GM19240 (cell line): Measurements from ENCODE around the gene UNC119.

Experiments
- DNase-seq: peaks from one replicate; pipeline ENCODE4 v3.0.0; 2011; ENCODE audit warnings: low spot score; ENCODE audit not compliant: insufficient read length

The UNC119 gene

GRCh38 chr17:28544402-28545140 is 7.9 kb downstream of the UNC119 start:
- no peak for DNase-seq

DNA sequence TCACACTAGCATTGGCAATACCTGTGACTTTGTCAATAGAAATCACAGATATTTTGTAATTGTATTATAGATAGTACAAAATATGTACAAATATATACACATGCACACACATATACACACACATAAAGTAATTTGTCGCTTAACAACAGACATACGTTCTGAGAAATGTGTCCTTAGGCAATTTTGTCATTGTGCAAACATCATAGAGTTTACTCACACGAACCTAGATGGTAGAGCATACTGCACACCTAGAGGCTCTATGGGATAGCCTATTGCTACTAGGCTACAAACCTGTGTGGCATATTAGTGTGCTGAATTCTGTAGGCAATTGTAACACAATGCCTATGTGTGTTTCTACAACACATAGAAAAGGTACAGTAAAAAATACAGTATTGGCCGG is 11.0 kb downstream of the UNC119 start:
- DNase-seq = no peak

DNA sequence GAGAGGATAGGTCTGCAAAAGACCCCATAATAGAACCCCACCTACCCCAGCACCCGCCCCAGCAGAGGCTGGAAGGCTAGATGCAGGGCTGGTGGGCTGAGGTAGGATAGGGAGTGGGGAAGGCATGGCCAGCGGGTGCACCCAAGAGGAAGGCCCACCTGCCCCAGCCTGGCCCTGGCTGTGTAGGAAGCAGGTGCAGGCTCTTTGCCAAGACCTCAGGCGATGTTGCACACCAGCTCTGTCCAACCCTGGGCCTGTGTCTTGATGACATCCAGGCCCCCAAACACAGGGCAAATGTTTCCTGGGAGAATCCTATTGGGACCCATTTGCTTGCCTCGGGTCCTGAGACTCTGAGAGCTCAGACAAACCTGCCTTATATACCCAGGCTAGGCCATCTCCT is 12.2 kb downstream of the UNC119 start:
- DNase-seq = no peak

GRCh38 chr17:28538296-28538895 is 14.0 kb downstream of the UNC119 start:
- no peak for DNase-seq

GRCh38 chr17:28537219-28537610 is 15.2 kb downstream of the UNC119 start:
- DNase-seq = no peak

DNA sequence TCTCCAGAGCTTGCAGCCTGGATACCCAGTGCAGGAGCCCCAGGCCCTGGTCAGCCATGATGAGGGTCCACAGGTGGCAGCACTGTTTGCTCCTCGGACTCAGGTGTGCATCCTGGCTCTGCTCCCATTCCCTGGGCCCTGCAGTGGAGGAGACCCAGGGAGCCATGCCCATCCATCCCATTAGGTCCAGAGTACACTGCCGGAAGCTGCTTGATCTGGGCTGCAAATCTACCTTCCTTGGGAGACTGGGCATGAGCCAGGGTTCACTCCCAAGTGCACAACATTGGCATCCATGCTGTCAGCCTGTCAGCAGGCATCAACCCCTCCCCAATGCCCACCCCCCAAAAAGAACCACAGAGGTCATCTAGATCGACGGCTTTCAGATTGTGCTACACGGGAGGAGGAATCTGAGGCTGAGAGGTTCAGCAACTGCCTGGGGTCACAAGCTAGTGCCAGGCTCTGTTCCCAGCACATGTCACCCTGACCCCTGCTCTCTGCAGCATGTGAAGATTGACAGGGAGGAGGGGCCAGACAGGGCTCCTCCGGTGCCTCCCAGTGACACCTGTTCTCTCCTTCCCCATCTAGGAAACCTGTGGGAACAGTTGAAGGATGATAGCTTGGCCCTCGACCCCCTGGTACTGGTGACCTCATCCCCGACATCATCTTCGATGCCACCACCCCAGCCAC is 15.7 kb downstream of the UNC119 start:
- DNase-seq = no peak

DNA sequence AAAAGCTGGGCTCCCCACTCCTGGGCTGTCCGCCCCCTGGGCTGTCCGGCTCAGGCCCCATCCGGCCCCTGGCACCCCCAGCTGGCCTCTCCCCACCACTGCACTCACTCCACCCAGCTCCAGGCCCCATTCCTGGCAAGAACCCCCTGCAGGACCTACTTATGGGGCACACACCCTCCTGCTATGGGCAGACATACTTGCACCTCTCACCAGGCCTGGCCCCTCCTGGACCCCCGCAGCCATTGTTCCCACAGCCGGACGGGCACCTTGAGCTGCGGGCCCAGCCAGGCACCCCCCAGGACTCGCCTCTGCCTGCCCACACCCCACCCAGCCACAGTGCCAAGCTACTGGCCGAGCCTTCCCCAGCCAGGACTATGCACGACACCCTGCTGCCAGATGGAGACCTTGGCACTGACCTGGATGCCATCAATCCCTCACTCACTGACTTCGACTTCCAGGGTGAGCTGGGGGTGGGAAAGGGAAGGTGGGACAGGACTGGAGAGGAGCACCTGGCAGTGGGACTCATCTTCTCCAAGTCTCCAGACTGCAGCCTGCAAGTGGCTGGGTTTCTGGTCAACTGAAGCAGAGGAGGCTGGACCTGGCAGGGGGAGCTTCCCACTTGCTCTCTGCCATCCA is 17.6 kb downstream of the UNC119 start:
- DNase-seq = no peak

GRCh38 chr17:28533091-28533807 is 19.2 kb downstream of the UNC119 start:
- DNase-seq = no peak

- DNase-seq = no peak
Observed at GRCh38 chr17:28532050-28532960, 20.1 kb downstream of the UNC119 start.

DNA sequence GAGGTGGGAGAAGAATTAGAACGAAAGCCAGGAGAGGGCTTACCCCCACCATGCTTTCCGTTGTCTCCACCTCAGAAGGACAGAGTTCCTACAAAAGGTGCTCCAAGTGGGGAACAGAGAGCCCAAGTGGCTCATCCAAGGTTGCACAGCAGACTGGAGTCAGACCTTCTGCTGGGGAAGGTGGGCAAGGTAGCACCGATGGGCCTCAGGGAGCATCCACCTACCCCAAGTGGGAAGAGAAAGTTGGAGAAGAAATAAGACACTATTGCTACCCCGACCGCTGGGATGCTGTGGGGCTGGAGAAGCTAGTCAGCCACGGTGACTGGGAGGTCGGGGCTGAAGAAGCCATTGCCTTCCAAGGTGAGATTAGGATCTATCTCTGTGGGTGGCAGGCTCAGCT is 21.5 kb downstream of the UNC119 start:
- no peak for DNase-seq

GRCh38 chr17:28530250-28530649 is 22.2 kb downstream of the UNC119 start:
- no peak for DNase-seq

GRCh38 chr17:28529013-28529400 is 23.4 kb downstream of the UNC119 start:
- DNase-seq = no peak

DNA sequence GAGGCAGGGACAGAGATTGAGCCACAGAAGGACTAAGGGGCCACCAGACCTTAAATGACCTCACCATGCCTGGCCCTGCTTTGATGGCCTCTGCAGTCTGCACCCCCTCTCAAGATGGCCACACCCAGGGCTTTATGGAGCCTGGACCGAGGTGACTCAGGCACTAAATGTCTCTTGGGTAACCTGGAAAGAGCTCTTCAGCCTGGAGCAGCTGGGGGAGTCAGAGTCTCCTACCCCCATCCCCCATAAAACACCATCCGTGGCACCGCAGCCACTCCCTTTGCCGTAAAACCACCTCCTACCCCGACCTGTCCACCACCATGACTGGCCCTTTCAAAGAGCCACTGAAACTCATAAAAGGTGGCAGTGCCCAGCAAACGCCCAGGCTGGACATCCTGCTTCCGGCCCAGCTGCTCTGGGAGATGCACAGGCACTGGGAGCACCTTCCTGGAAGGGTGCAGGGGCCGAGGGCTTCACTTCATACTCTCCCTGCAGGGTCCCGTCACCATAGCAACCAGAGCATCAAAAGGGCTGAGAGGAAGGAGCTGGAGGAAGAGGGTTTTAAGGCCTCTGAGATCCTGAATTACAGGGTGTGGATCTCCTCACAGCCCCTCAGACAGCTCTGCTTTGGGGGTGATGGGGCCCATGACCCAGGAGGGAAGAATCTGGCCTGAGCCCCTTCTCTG is 24.0 kb downstream of the UNC119 start:
- no peak for DNase-seq

- DNase-seq = no peak
Observed at GRCh38 chr17:28527859-28528258, 24.6 kb downstream of the UNC119 start.

DNA sequence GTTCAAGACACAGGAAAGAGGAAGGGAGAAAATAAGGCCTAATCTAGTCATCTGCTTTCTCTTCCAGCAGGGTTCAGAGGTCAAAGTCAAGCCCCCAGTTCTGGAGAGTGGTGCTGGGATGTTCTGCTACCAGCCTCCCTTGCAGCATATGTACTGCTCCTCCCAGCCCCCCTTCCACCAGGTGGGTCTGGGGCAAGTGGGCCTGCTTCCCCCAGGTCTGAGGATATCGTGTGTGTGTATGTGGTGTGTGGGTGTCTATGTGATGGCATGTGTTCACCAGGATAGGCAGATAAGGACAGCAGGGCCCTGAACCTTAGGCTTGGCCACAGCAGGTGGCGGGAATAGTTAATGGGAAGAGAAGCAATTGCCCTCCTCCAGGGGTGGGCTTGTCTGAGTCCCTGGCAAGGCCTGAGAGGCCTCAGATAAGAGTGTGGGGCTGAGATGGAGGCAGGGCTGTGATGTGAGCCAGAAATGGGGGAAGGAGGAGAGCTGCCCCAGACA is 25.2 kb downstream of the UNC119 start:
- no peak for DNase-seq

- no peak for DNase-seq
Observed at GRCh38 chr17:28526381-28526780, 26.0 kb downstream of the UNC119 start.

GRCh38 chr17:28524476-28525424 is 27.7 kb downstream of the UNC119 start:
- no peak for DNase-seq

DNA sequence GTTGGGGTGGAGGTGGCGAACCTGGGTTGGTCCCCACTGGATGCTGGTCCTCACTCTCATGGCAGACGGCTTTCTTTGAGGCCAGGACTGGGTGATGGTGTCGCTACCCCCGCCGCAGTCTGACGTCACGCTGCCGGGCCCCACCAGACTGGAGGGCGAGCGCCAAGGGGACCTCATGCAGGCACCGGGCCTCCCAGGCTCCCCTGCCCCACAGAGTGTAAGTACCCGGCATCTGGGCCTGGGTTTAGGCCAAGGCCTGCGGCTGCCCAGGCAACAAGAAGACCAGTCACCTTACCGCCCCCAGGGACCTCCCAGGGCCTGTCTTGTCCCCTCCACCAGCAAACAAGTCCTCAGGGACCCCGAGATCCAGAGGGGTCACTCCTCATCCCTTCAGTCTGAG is 28.5 kb downstream of the UNC119 start:
- DNase-seq = no peak

- no peak for DNase-seq
Observed at GRCh38 chr17:28523186-28523585, 29.2 kb downstream of the UNC119 start.
